Measurements from ENCODE around the gene GFRA1.

DNA sequence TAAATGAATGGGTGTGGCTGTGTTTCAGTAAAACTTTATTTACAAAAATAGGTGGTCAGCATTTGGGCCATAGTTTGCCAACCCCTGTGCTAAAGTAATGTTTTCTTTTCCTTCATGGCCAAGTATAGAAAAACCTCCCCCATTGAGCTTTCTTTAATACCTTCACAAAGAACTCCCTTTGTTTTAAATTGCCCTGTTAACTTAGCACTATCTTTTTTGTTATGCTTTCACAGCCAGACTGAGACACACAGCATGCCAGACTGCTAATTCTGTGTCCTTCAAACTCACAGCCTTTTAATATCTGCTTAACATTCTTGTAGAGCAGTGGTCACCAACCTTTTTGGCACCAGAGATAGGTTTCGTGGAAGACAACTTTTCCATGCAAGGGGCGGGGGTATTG is 78.0 kb downstream of the GFRA1 start:
- TF ChIP-seq, protein P1, sequence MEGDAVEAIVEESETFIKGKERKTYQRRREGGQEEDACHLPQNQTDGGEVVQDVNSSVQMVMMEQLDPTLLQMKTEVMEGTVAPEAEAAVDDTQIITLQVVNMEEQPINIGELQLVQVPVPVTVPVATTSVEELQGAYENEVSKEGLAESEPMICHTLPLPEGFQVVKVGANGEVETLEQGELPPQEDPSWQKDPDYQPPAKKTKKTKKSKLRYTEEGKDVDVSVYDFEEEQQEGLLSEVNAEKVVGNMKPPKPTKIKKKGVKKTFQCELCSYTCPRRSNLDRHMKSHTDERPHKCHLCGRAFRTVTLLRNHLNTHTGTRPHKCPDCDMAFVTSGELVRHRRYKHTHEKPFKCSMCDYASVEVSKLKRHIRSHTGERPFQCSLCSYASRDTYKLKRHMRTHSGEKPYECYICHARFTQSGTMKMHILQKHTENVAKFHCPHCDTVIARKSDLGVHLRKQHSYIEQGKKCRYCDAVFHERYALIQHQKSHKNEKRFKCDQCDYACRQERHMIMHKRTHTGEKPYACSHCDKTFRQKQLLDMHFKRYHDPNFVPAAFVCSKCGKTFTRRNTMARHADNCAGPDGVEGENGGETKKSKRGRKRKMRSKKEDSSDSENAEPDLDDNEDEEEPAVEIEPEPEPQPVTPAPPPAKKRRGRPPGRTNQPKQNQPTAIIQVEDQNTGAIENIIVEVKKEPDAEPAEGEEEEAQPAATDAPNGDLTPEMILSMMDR (conservative IDR thresholded peaks at IDR 0.05; ENCODE audit: low read depth, low read length), result no peak
- TF ChIP-seq RAD21 (IDR thresholded peaks at IDR 0.05; ENCODE audit: low read length), result no peak
- TF ChIP-seq POLR2A (IDR thresholded peaks at IDR 0.05; ENCODE audit: low read depth, low read length), result no peak
- TF ChIP-seq RCOR1 (IDR thresholded peaks at IDR 0.05; ENCODE audit: insufficient replicate concordance, low read length), result no peak
- TF ChIP-seq CHD1 (IDR thresholded peaks at IDR 0.05; ENCODE audit: low read depth, low read length), result no peak
- no peak for TF ChIP-seq RFX5 (IDR thresholded peaks at IDR 0.05; ENCODE audit: low read depth, low read length)
- TF ChIP-seq, protein P2, sequence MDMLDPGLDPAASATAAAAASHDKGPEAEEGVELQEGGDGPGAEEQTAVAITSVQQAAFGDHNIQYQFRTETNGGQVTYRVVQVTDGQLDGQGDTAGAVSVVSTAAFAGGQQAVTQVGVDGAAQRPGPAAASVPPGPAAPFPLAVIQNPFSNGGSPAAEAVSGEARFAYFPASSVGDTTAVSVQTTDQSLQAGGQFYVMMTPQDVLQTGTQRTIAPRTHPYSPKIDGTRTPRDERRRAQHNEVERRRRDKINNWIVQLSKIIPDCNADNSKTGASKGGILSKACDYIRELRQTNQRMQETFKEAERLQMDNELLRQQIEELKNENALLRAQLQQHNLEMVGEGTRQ (IDR thresholded peaks at IDR 0.05; ENCODE audit: low read depth, low read length), result no peak
- TF ChIP-seq CEBPB (IDR thresholded peaks at IDR 0.05; ENCODE audit: low read depth, low read length), result no peak
- TF ChIP-seq SMC3 (IDR thresholded peaks at IDR 0.05; ENCODE audit: low read depth, low read length), result no peak
- TF ChIP-seq MXI1 (IDR thresholded peaks at IDR 0.05; ENCODE audit: borderline replicate concordance, low read depth, low read length), result no peak
- TF ChIP-seq, protein P3, sequence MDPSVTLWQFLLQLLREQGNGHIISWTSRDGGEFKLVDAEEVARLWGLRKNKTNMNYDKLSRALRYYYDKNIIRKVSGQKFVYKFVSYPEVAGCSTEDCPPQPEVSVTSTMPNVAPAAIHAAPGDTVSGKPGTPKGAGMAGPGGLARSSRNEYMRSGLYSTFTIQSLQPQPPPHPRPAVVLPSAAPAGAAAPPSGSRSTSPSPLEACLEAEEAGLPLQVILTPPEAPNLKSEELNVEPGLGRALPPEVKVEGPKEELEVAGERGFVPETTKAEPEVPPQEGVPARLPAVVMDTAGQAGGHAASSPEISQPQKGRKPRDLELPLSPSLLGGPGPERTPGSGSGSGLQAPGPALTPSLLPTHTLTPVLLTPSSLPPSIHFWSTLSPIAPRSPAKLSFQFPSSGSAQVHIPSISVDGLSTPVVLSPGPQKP (IDR thresholded peaks at IDR 0.05; ENCODE audit: borderline replicate concordance, low read depth, low read length), result no peak
- no peak for TF ChIP-seq MAFK (IDR thresholded peaks at IDR 0.05; ENCODE audit: low read depth, low read length)
- no peak for TF ChIP-seq FOS (IDR thresholded peaks at IDR 0.05; ENCODE audit: low read depth, low read length)
- TF ChIP-seq BHLHE40 (IDR thresholded peaks at IDR 0.05; ENCODE audit: low read depth, low read length), result no peak
